ENCODE measurements around the gene PALM. TPM values are rescaled to one million over a fixed set of nuclear protein-coding genes. Genes with fewer than 3 reads are reported as not detected.
A peak's percentile ranks its signal among the peaks of the same experiment; 100 is the strongest.

The PALM gene
- total and polyA plus RNA-seq, 9 of the 15 experiments (the other 6 are each of a cell fraction or from before 2014, with no cell fraction given): 0.04 to 6.6 (median 1.7) TPM

GRCh38 chr19:796692-797527 is 88.2 kb downstream of the PALM start, which contains the start of gene PTBP1 (continued):
- TF ChIP-seq ATF2 (CRISPR knock-in tag; IDR thresholded peaks at IDR 0.05) (no peak), KHSRP (IDR thresholded peaks at IDR 0.05) (no peak), ASH1L (IDR thresholded peaks at IDR 0.05; ENCODE audit: borderline replicate concordance, low read depth, partially characterized antibody) (peak; percentile 96), NRF1 (conservative IDR thresholded peaks at IDR 0.05 in 1 of 2, IDR thresholded peaks at IDR 0.05 in 1 of 2) (peak; percentile 76 to 77), PTTG1 (tag; IDR thresholded peaks at IDR 0.05; ENCODE audit: low read depth) (no peak), TGIF2 (CRISPR knock-in tag; IDR thresholded peaks at IDR 0.05) (no peak), ZNF445 (CRISPR knock-in tag; IDR thresholded peaks at IDR 0.05; ENCODE audit: low read depth) (no peak), KAT2B (IDR thresholded peaks at IDR 0.05; ENCODE audit: low read depth, low read length) (no peak), TAF9B (IDR thresholded peaks at IDR 0.05; ENCODE audit: partially characterized antibody) (no peak), ZBTB1 (CRISPR knock-in tag; IDR thresholded peaks at IDR 0.05; ENCODE audit: borderline replicate concordance, low read depth) (peak; percentile 69; the same call in 1 of the 2 replicates), NR3C1 (CRISPR knock-in tag; IDR thresholded peaks at IDR 0.05) (no peak), FOXK2 (conservative IDR thresholded peaks at IDR 0.05 in 1 of 2, IDR thresholded peaks at IDR 0.05 in 1 of 2; ENCODE audit: low read depth in 2 of 2) (peak; percentile 89 to 93), ZNF830 (CRISPR knock-in tag; IDR thresholded peaks at IDR 0.05) (no peak), POLR2G (IDR thresholded peaks at IDR 0.05; ENCODE audit: low read depth, low read length) (peak; percentile 84)
- TF ChIP-seq, protein P1, sequence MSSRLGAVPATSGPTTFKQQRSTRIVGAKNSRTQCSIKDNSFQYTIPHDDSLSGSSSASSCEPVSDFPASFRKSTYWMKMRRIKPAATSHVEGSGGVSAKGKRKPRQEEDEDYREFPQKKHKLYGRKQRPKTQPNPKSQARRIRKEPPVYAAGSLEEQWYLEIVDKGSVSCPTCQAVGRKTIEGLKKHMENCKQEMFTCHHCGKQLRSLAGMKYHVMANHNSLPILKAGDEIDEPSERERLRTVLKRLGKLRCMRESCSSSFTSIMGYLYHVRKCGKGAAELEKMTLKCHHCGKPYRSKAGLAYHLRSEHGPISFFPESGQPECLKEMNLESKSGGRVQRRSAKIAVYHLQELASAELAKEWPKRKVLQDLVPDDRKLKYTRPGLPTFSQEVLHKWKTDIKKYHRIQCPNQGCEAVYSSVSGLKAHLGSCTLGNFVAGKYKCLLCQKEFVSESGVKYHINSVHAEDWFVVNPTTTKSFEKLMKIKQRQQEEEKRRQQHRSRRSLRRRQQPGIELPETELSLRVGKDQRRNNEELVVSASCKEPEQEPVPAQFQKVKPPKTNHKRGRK (tag; IDR thresholded peaks at IDR 0.05): no peak
- TF ChIP-seq, protein P2, sequence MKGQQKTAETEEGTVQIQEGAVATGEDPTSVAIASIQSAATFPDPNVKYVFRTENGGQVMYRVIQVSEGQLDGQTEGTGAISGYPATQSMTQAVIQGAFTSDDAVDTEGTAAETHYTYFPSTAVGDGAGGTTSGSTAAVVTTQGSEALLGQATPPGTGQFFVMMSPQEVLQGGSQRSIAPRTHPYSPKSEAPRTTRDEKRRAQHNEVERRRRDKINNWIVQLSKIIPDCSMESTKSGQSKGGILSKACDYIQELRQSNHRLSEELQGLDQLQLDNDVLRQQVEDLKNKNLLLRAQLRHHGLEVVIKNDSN (CRISPR knock-in tag; IDR thresholded peaks at IDR 0.05): peak; percentile 99

All from K562 (cell line).